ENCODE measurements around the gene ETS1. TPM values are rescaled to one million over a fixed set of nuclear protein-coding genes. Genes with fewer than 3 reads are reported as not detected.
A peak's percentile ranks its signal among the peaks of the same experiment; 100 is the strongest.

The ETS1 gene
- total RNA-seq, 2 experiments from 2014 or later = 456 to 467 TPM

GRCh38 chr11:128626913-128627665, 39.7 kb upstream of the ETS1 start:
- no peaks in the 10 kb centered on the region for H3K9me3 Mint-ChIP-seq (ENCODE audit: insufficient read depth)
- POLR2A ChIA-PET = interaction anchor here (0.9 to 17.9 kb wide), 11 partner anchors 17 to 432 kb away, joined by 3 to 565 read pairs (median 5); no protein-coding TSS in a partner anchor
- H3K27ac Mint-ChIP-seq = peak overlapping the region; percentile 97
- CTCF ChIA-PET = interaction anchor here (1.3 to 7.7 kb wide), 13 partner anchors 20 to 468 kb away, joined by 3 to 247 read pairs (median 99); no protein-coding TSS in a partner anchor
- no peak overlapping the region for H3K4me3 Mint-ChIP-seq
- no peak for ATAC-seq
- H3K27me3 Mint-ChIP-seq (ENCODE audit: low read depth) = no peaks in the 10 kb centered on the region
- H3K4me1 Mint-ChIP-seq (ENCODE audit: low read depth) = peaks cover 92% of the 10 kb centered on the region
- DNase-seq = no peak
- H3K36me3 Mint-ChIP-seq (ENCODE audit: low read depth) = peaks cover 7% of the 10 kb centered on the region

- ATAC-seq = no peak
- peak overlapping the region; percentile 69 for H3K4me3 Mint-ChIP-seq
- POLR2A ChIA-PET = interaction anchor here (1.1 to 17.9 kb wide), 10 partner anchors 13 to 160 kb away, joined by 4 to 565 read pairs (median 11); no protein-coding TSS in a partner anchor
- no peak for DNase-seq
- no peaks in the 10 kb centered on the region for H3K27me3 Mint-ChIP-seq (ENCODE audit: low read depth)
- H3K4me1 Mint-ChIP-seq (ENCODE audit: low read depth) = peaks cover 90% of the 10 kb centered on the region
- peak overlapping the region; percentile 97 for H3K27ac Mint-ChIP-seq
- H3K36me3 Mint-ChIP-seq (ENCODE audit: low read depth) = peaks cover 7% of the 10 kb centered on the region
- H3K9me3 Mint-ChIP-seq (ENCODE audit: insufficient read depth) = no peaks in the 10 kb centered on the region
- CTCF ChIA-PET = interaction anchor here (1.0 to 2.5 kb wide), 7 partner anchors 103 to 466 kb away, joined by 3 to 11 read pairs (median 6); no protein-coding TSS in a partner anchor
Observed at GRCh38 chr11:128625746-128626145, 38.4 kb upstream of the ETS1 start.

- H3K36me3 Mint-ChIP-seq (ENCODE audit: low read depth) = peaks cover 7% of the 10 kb centered on the region
- peak overlapping the region; percentile 97 for H3K27ac Mint-ChIP-seq
- H3K9me3 Mint-ChIP-seq (ENCODE audit: insufficient read depth) = no peaks in the 10 kb centered on the region
- ATAC-seq (no peak), DNase-seq (no peak)
- peak overlapping the region; percentile 69 for H3K4me3 Mint-ChIP-seq
- ChIA-PET CTCF (interaction anchor here (0.7 to 2.5 kb wide), 19 partner anchors 22 to 593 kb away, joined by 3 to 19 read pairs (median 5); no protein-coding TSS in a partner anchor), POLR2A (interaction anchor here (0.6 to 17.9 kb wide), 20 partner anchors 12 to 335 kb away, joined by 3 to 565 read pairs (median 8); no protein-coding TSS in a partner anchor)
- H3K27me3 Mint-ChIP-seq (ENCODE audit: low read depth) = no peaks in the 10 kb centered on the region
- H3K4me1 Mint-ChIP-seq (ENCODE audit: low read depth) = peaks cover 89% of the 10 kb centered on the region
Observed at GRCh38 chr11:128625326-128625725, 38.0 kb upstream of the ETS1 start.

- ATAC-seq (peak; percentile 52), DNase-seq (peak; percentile 73)
- H3K4me3 Mint-ChIP-seq = peak overlapping the region; percentile 69
- CTCF ChIA-PET = interaction anchor here (0.6 to 2.5 kb wide), 28 partner anchors 10 to 592 kb away, joined by 3 to 19 read pairs (median 4); no protein-coding TSS in a partner anchor
- H3K27me3 Mint-ChIP-seq (ENCODE audit: low read depth) = no peaks in the 10 kb centered on the region
- peak overlapping the region; percentile 97 for H3K27ac Mint-ChIP-seq
- H3K9me3 Mint-ChIP-seq (ENCODE audit: insufficient read depth) = no peaks in the 10 kb centered on the region
- peaks cover 7% of the 10 kb centered on the region for H3K36me3 Mint-ChIP-seq (ENCODE audit: low read depth)
- POLR2A ChIA-PET = interaction anchor here (0.6 to 17.9 kb wide), 26 partner anchors 11 to 334 kb away, joined by 3 to 565 read pairs (median 6); no protein-coding TSS in a partner anchor
- H3K4me1 Mint-ChIP-seq (ENCODE audit: low read depth) = peaks cover 88% of the 10 kb centered on the region
Observed at GRCh38 chr11:128624269-128625175, 37.2 kb upstream of the ETS1 start.

GRCh38 chr11:128623091-128623490, 35.7 kb upstream of the ETS1 start:
- H3K9me3 Mint-ChIP-seq (ENCODE audit: insufficient read depth) = no peaks in the 10 kb centered on the region
- peaks cover 7% of the 10 kb centered on the region for H3K36me3 Mint-ChIP-seq (ENCODE audit: low read depth)
- ATAC-seq (no peak), DNase-seq (peak; percentile 4)
- peaks cover 84% of the 10 kb centered on the region for H3K4me1 Mint-ChIP-seq (ENCODE audit: low read depth)
- H3K27me3 Mint-ChIP-seq (ENCODE audit: low read depth) = no peaks in the 10 kb centered on the region
- ChIA-PET CTCF (interaction anchor here (1.2 to 2.5 kb wide), 4 partner anchors 24 to 451 kb away, joined by 3 to 19 read pairs (median 6); no protein-coding TSS in a partner anchor), POLR2A (interaction anchor here (2.0 to 17.9 kb wide), 6 partner anchors 12 to 321 kb away, joined by 8 to 565 read pairs (median 14); no protein-coding TSS in a partner anchor)
- H3K27ac Mint-ChIP-seq = peak overlapping the region; percentile 1
- no peak overlapping the region for H3K4me3 Mint-ChIP-seq

- no peak overlapping the region for H3K4me3 Mint-ChIP-seq
- H3K4me1 Mint-ChIP-seq (ENCODE audit: low read depth) = peaks cover 73% of the 10 kb centered on the region
- POLR2A ChIA-PET = interaction anchor here (3.8 to 17.9 kb wide), 2 partner anchors 11 to 101 kb away, joined by 25 to 565 read pairs; no protein-coding TSS in a partner anchor
- H3K27ac Mint-ChIP-seq = no peak overlapping the region
- H3K27me3 Mint-ChIP-seq (ENCODE audit: low read depth) = no peaks in the 10 kb centered on the region
- DNase-seq = no peak
- no peaks in the 10 kb centered on the region for H3K9me3 Mint-ChIP-seq (ENCODE audit: insufficient read depth)
- H3K36me3 Mint-ChIP-seq (ENCODE audit: low read depth) = peaks cover 7% of the 10 kb centered on the region
- CTCF ChIA-PET = interaction anchor here (1.2 to 1.6 kb wide), 2 partner anchors 9 to 11 kb away, joined by 5 to 7 read pairs; no protein-coding TSS in a partner anchor
- no peak for ATAC-seq
Observed at GRCh38 chr11:128621601-128622501, 34.5 kb upstream of the ETS1 start.

- Mint-ChIP-seq H3K27me3 (ENCODE audit: low read depth) (no peaks in the 10 kb centered on the region), H3K4me3 (no peak overlapping the region), H3K4me1 (ENCODE audit: low read depth) (peaks cover 60% of the 10 kb centered on the region), H3K36me3 (ENCODE audit: low read depth) (peaks cover 3% of the 10 kb centered on the region), H3K9me3 (ENCODE audit: insufficient read depth) (no peaks in the 10 kb centered on the region), H3K27ac (no peak overlapping the region)
- ATAC-seq (no peak), DNase-seq (no peak)
- ChIA-PET CTCF (interaction anchor here (0.7 to 1.7 kb wide), 4 partner anchors 10 to 211 kb away, joined by 3 to 5 read pairs (median 4); no protein-coding TSS in a partner anchor), POLR2A (interaction anchor here (0.7 to 17.9 kb wide), 3 partner anchors 100 to 584 kb away, joined by 3 to 565 read pairs (median 3); no protein-coding TSS in a partner anchor)
Observed at GRCh38 chr11:128620309-128621100, 33.1 kb upstream of the ETS1 start.

GRCh38 chr11:128619540-128620308, 32.4 kb upstream of the ETS1 start:
- no peak for ATAC-seq
- Mint-ChIP-seq H3K36me3 (ENCODE audit: low read depth) (peaks cover 2% of the 10 kb centered on the region), H3K27me3 (ENCODE audit: low read depth) (no peaks in the 10 kb centered on the region), H3K4me3 (no peak overlapping the region), H3K9me3 (ENCODE audit: insufficient read depth) (no peaks in the 10 kb centered on the region), H3K4me1 (ENCODE audit: low read depth) (peaks cover 52% of the 10 kb centered on the region), H3K27ac (no peak overlapping the region)
- POLR2A ChIA-PET = interaction anchor here (1.3 to 17.9 kb wide), 3 partner anchors 11 to 115 kb away, joined by 3 to 565 read pairs (median 3); no protein-coding TSS in a partner anchor
- peak; percentile 19 for DNase-seq
- CTCF ChIA-PET = interaction anchor here (0.7 to 1.7 kb wide), 5 partner anchors 11 to 211 kb away, joined by 3 to 5 read pairs (median 3); no protein-coding TSS in a partner anchor

- Mint-ChIP-seq H3K4me1 (ENCODE audit: low read depth) (peaks cover 45% of the 10 kb centered on the region), H3K27ac (no peak overlapping the region), H3K9me3 (ENCODE audit: insufficient read depth) (no peaks in the 10 kb centered on the region), H3K4me3 (no peak overlapping the region), H3K27me3 (ENCODE audit: low read depth) (no peaks in the 10 kb centered on the region), H3K36me3 (ENCODE audit: low read depth) (no peaks in the 10 kb centered on the region)
- ChIA-PET POLR2A (interaction anchor here (0.7 to 17.9 kb wide), 3 partner anchors 10 to 108 kb away, joined by 3 to 565 read pairs (median 4); no protein-coding TSS in a partner anchor), CTCF (interaction anchor here (1.2 kb wide), 1 partner anchor 96 kb away, joined by 3 read pairs; no protein-coding TSS in a partner anchor)
- ATAC-seq (no peak), DNase-seq (no peak)
Observed at GRCh38 chr11:128619007-128619406, 31.6 kb upstream of the ETS1 start.

Measured in activated CD8-positive, alpha-beta T cell treated with anti-CD3 and anti-CD28 coated beads, Interleukin-2, amount 10 ng/mL, durations not matched to agents 7 days and 5 days (primary cell).